HCT116 (cell line): Measurements from ENCODE around the gene KCTD17. TPM values are rescaled to one million over a fixed set of nuclear protein-coding genes. Genes with fewer than 3 reads are reported as not detected.
A peak's percentile ranks its signal among the peaks of the same experiment; 100 is the strongest.

Source experiments
- ATAC-seq: fragments of 200-7000 bp; cut with Tn5 transposase; 2 replicates; pipeline ENCODE4 v1.9.1; 2020; ENCODE audit warnings: mild to moderate bottlenecking, moderate library complexity
- BruUV-seq: library from RNA; stranded (reverse); fragments of 400-500 nt; replicated peaks from 2 replicates; lab custom pipeline; 2021; lab: Mats Ljungman, UMichigan
- CTCF ChIA-PET: fragments of 300-600 bp; sonication (Branson Sonifier 250); formaldehyde crosslinking; loops from one replicate; lab custom pipeline; 2021; ENCODE audit warnings: antibody characterized with exemption; lab: Charles Lee
- POLR2A ChIA-PET: fragments of 300-600, 350-600 bp; sonication (Branson Sonifier 250); formaldehyde crosslinking; loops from one replicate; lab custom pipeline; 2021; ENCODE audit warnings: antibody characterized with exemption; lab: Charles Lee
- RAD21 ChIA-PET, 2 experiments: fragments of 300-600 bp; sonication (Branson Sonifier 250); formaldehyde crosslinking; loops; one replicate each; lab custom pipeline; 2023; ENCODE audit warnings: low total read pairs in 2 of 2; ENCODE audit not compliant: uncharacterized antibody in 2 of 2, unreplicated experiment in 2 of 2, low non-redundant PET in 1 of 2; lab: Charles Lee
- DNase-seq: peaks from one replicate; pipeline ENCODE4 v3.0.0-alpha.2; 2010; ENCODE audit warnings: low read depth, low spot score
- H2AFZ ChIP-seq: fragments of 200-600 bp; shearing (Covaris generic), sonication (generic); 2 replicates; pipeline ENCODE4 v1.6.1; 2017; ENCODE audit warnings: low read depth, mixed run types, mixed read lengths, antibody characterized with exemption, low read length; ENCODE audit not compliant: poor library complexity, severe bottlenecking
- H3K27ac ChIP-seq: 2 replicates; pipeline ENCODE4 v1.5.1; 2012; ENCODE audit warnings: low read depth, low read length
- H3K27me3 ChIP-seq: fragments of 200-600 bp; sonication (generic); 2 replicates; pipeline ENCODE4 v1.6.1; 2016; ENCODE audit warnings: mixed run types, low read length, mixed read lengths; ENCODE audit not compliant: insufficient read depth
- H3K36me3 ChIP-seq, 2 experiments: fragments of 200-500 bp in 1 of 2; fragments of 200-600 bp in 1 of 2; sonication (Bioruptor generic) in 1 of 2; sonication (generic) in 1 of 2; 2 replicates each; pipeline versions ENCODE4 v1.5.1 to v1.6.1; 2014 to 2016; ENCODE audit warnings: low read length in 2 of 2, inconsistent platforms in 1 of 2, mixed read lengths in 1 of 2, mixed run types in 1 of 2; ENCODE audit not compliant: insufficient read depth in 2 of 2, control insufficient read depth in 1 of 2
- H3K4me1 ChIP-seq, 2 experiments: fragments of 200-600 bp in 1 of 2; sonication (generic) in 1 of 2; 2 replicates each; pipeline versions ENCODE4 v1.5.1 to v1.6.1; 2012 to 2017; ENCODE audit warnings: low read length in 2 of 2, inconsistent platforms in 1 of 2, mild to moderate bottlenecking in 1 of 2, mixed read lengths in 1 of 2, mixed run types in 1 of 2, moderate library complexity in 1 of 2; ENCODE audit not compliant: insufficient read depth in 2 of 2, control insufficient read depth in 1 of 2
- H3K4me2 ChIP-seq: fragments of 200-600 bp; sonication (generic); 2 replicates; pipeline ENCODE4 v1.6.1; 2017; ENCODE audit warnings: mixed run types, low read length, mixed read lengths
- H3K4me3 ChIP-seq, 2 experiments: fragments of 200-600 bp in 1 of 2; sonication (generic) in 1 of 2; replicated peaks in 1 of 2; 2 replicates each; pipeline ENCODE4 v1.5.1; 2011 to 2016; ENCODE audit warnings: low read length in 2 of 2, control low read depth in 1 of 2, low read depth in 1 of 2, mild to moderate bottlenecking in 1 of 2, mixed read lengths in 1 of 2, mixed run types in 1 of 2
- H3K79me2 ChIP-seq: fragments of 200-600 bp; sonication (generic); 2 replicates; pipeline ENCODE4 v1.6.1; 2017; ENCODE audit warnings: mild to moderate bottlenecking, mixed run types, low read length, moderate library complexity, mixed read lengths; ENCODE audit not compliant: insufficient read depth
- H3K9ac ChIP-seq: fragments of 200-600 bp; sonication (generic); 2 replicates; pipeline ENCODE4 v1.6.1; 2016; ENCODE audit warnings: low read length, mixed read lengths
- H3K9me2 ChIP-seq: fragments of 200-600 bp; sonication (generic), shearing (Covaris generic); 2 replicates; pipeline ENCODE4 v1.6.1; 2017; ENCODE audit warnings: mixed run types, mild to moderate bottlenecking, moderate library complexity; ENCODE audit not compliant: insufficient read depth
- H3K9me3 ChIP-seq, 2 experiments: fragments of 200-500 bp in 1 of 2; fragments of 200-600 bp in 1 of 2; sonication (Bioruptor generic) in 1 of 2; sonication (generic) in 1 of 2; 2 replicates each; pipeline ENCODE4 v1.6.1; 2014 to 2017; ENCODE audit warnings: low read length in 2 of 2, mixed read lengths in 2 of 2, inconsistent platforms in 1 of 2, low read depth in 1 of 2, mild to moderate bottlenecking in 1 of 2, mixed run types in 1 of 2, moderate library complexity in 1 of 2; ENCODE audit not compliant: control insufficient read depth in 1 of 2, insufficient read depth in 1 of 2
- H4K20me1 ChIP-seq: fragments of 200-600 bp; sonication (generic), shearing (Covaris generic); 2 replicates; pipeline ENCODE4 v1.6.1; 2017; ENCODE audit warnings: mixed run types, mild to moderate bottlenecking, moderate library complexity; ENCODE audit not compliant: insufficient read depth
- CBX3 ChIP-seq: IDR thresholded peaks from 2 replicates; pipeline ENCODE4 v1.6.1; 2012; ENCODE audit warnings: low read depth
- CEBPB ChIP-seq: IDR thresholded peaks from 2 replicates; pipeline ENCODE4 v1.6.1; 2012; ENCODE audit warnings: low read depth
- ELF1 ChIP-seq: IDR thresholded peaks from 2 replicates; pipeline ENCODE4 v1.6.1; 2012; ENCODE audit warnings: low read depth, borderline replicate concordance
- EZH2phosphoT487 ChIP-seq: fragments of 200-600 bp; IDR thresholded peaks from 2 replicates; pipeline ENCODE4 v1.6.1; 2018; ENCODE audit warnings: antibody characterized with exemption, borderline replicate concordance
- FOSL1 ChIP-seq: IDR thresholded peaks from 2 replicates; pipeline ENCODE4 v1.6.1; 2012; ENCODE audit warnings: low read depth
- POLR2A ChIP-seq: IDR thresholded peaks from 2 replicates; pipeline ENCODE4 v1.7.0; 2011; ENCODE audit warnings: borderline replicate concordance; ENCODE audit not compliant: insufficient read depth, insufficient read length; ENCODE audit errors: extremely low read depth
- RAD21 ChIP-seq: IDR thresholded peaks from 2 replicates; pipeline ENCODE4 v1.6.1; 2012; ENCODE audit warnings: low read depth, mild to moderate bottlenecking
- REST ChIP-seq: IDR thresholded peaks from 2 replicates; pipeline ENCODE4 v1.6.1; 2012; ENCODE audit warnings: low read depth
- SIN3A ChIP-seq: IDR thresholded peaks from 2 replicates; pipeline ENCODE4 v1.6.1; 2012; ENCODE audit warnings: low read depth
- SP1 ChIP-seq: IDR thresholded peaks from 2 replicates; pipeline ENCODE4 v1.6.1; 2012; ENCODE audit warnings: low read depth
- TCF7L2 ChIP-seq: IDR thresholded peaks from 2 replicates; pipeline ENCODE4 v1.7.0; 2011; ENCODE audit warnings: borderline replicate concordance, inconsistent platforms; ENCODE audit not compliant: insufficient read depth, insufficient read length; ENCODE audit errors: extremely low read depth
- YY1 ChIP-seq: IDR thresholded peaks from 2 replicates; pipeline ENCODE4 v1.6.1; 2011; ENCODE audit warnings: low read length, low read depth, moderate library complexity, mild to moderate bottlenecking; ENCODE audit not compliant: insufficient replicate concordance; ENCODE audit errors: extremely low read depth
- intact Hi-C: fragments of 100-400 bp; cut with micrococcal nuclease; formaldehyde crosslinking; loops from 2 replicates; pipeline ENCODE4 v1.10.0; 2022
- total RNA-seq: library from RNA; stranded (reverse); gene quantifications from one replicate; pipeline ENCODE4 v1.2.1, GENCODE V29; 2021; ENCODE audit not compliant: unreplicated experiment
- TF ChIP-seq, protein P1 (sequence below): IDR thresholded peaks from 2 replicates; pipeline ENCODE4 v1.6.1; 2012
- TF ChIP-seq, protein P2 (sequence below): IDR thresholded peaks from 2 replicates; pipeline ENCODE4 v1.6.1; 2012
- TF ChIP-seq, protein P3 (sequence below): IDR thresholded peaks from 2 replicates; pipeline ENCODE4 v1.6.1; 2011; ENCODE audit warnings: mild to moderate bottlenecking, low read length, moderate library complexity; ENCODE audit not compliant: insufficient replicate concordance; ENCODE audit errors: extremely low read depth

The KCTD17 gene
- total RNA-seq, 1 experiment from 2014 or later = 23.4 TPM

GRCh38 chr22:37017356-37017755 lies 34.2 kb upstream of the KCTD17 start (continued):
- TF ChIP-seq POLR2A (no peak), SP1 (no peak), YY1 (no peak)
- TF ChIP-seq, protein P1, sequence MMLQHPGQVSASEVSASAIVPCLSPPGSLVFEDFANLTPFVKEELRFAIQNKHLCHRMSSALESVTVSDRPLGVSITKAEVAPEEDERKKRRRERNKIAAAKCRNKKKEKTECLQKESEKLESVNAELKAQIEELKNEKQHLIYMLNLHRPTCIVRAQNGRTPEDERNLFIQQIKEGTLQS = no peak
- TF ChIP-seq, protein P2, sequence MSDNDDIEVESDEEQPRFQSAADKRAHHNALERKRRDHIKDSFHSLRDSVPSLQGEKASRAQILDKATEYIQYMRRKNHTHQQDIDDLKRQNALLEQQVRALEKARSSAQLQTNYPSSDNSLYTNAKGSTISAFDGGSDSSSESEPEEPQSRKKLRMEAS = no peak
- TF ChIP-seq, all 23 proteins: peak for 0

DNA sequence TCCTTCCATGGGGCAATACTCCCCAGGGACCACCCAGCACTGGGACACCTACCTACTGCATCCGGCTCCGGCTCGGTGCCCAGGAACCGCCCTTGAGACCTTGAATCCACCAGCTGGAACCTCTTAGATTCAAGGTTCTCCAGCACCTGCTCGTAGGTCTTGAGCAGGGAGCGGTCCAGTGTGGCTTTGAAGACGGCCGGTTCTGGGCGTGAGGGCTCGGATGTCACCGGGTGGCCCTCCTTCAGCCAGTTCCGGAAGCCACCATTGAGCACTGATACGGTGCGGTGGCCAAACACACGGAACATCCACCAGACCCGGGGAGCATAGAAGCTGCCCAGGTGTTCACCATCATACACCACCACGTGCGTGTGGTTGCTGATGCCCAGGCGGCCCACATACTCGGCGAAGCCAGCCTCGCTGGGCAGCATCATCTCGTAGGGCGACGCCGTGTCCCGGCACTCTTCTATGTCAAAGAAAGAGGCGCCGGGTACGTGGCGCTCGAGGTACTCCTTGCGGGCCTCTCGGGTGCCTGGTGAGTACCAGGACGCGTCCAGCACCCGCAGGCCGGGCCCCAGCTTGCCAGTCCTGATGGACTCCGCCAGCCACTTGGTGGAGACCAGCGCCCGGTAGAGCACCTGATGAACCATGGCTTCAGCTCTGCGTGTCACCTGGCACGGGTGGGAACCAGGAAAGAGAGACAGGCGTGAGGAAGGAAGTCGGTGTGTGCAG lies 33.3 kb upstream of the KCTD17 start:
- DNase-seq = no peak
- H3K27ac ChIP-seq = peak overlapping the region; percentile 95
- peak overlapping the region; percentile 88 for H3K9ac ChIP-seq
- H3K9me2 ChIP-seq = no peaks in the 10 kb centered on the region
- no peak for TF ChIP-seq REST
- no peak for TF ChIP-seq EZH2phosphoT487
- no peak for TF ChIP-seq SIN3A
- no peak for TF ChIP-seq FOSL1
- TF ChIP-seq, protein P3, sequence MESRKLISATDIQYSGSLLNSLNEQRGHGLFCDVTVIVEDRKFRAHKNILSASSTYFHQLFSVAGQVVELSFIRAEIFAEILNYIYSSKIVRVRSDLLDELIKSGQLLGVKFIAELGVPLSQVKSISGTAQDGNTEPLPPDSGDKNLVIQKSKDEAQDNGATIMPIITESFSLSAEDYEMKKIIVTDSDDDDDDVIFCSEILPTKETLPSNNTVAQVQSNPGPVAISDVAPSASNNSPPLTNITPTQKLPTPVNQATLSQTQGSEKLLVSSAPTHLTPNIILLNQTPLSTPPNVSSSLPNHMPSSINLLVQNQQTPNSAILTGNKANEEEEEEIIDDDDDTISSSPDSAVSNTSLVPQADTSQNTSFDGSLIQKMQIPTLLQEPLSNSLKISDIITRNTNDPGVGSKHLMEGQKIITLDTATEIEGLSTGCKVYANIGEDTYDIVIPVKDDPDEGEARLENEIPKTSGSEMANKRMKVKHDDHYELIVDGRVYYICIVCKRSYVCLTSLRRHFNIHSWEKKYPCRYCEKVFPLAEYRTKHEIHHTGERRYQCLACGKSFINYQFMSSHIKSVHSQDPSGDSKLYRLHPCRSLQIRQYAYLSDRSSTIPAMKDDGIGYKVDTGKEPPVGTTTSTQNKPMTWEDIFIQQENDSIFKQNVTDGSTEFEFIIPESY = no peak
- TF ChIP-seq CEBPB = no peak
- TF ChIP-seq POLR2A = no peak
- TF ChIP-seq ELF1 = no peak
- TF ChIP-seq TCF7L2 = no peak
- TF ChIP-seq CBX3 = no peak
- no peak for TF ChIP-seq RAD21
- TF ChIP-seq, protein P1 = no peak
- no peaks in the 10 kb centered on the region for H3K36me3 ChIP-seq
- H3K4me3 ChIP-seq = peak overlapping the region; percentile 77 to 79
- intact Hi-C loops = no loop called here
- CTCF ChIA-PET = interaction anchor here (2.0 kb wide), 1 partner anchor 20 kb away, joined by 4 read pairs; no protein-coding TSS in a partner anchor
- H3K4me1 ChIP-seq = peaks cover 14 to 28% of the 10 kb centered on the region in 2 experiments; a peak in 3 of 4 replicates
- H3K79me2 ChIP-seq = peaks cover 8% of the 10 kb centered on the region; the same call in 1 of the 2 replicates
- ATAC-seq = no peak
- H2AFZ ChIP-seq = no peak overlapping the region
- no peaks in the 10 kb centered on the region for H3K9me3 ChIP-seq
- no peaks in the 10 kb centered on the region for H4K20me1 ChIP-seq
- H3K27me3 ChIP-seq = no peaks in the 10 kb centered on the region
- RAD21 ChIA-PET = no interaction called here
- H3K4me2 ChIP-seq = peak overlapping the region; percentile 93
- POLR2A ChIA-PET = interaction anchor here (1.3 to 1.6 kb wide), 2 partner anchors 9 to 489 kb away, joined by 3 to 6 read pairs; no protein-coding TSS in a partner anchor
- BruUV-seq = no TSS peak
